Neural cell (in vitro differentiated cells): ENCODE results near the gene DAD1.

Experiments
- EP300 ChIP-seq: fragments of 450-650 bp; conservative IDR thresholded peaks from 2 replicates; pipeline ENCODE4 v1.6.1; 2014; ENCODE audit warnings: antibody characterized with exemption, mild to moderate bottlenecking, moderate library complexity; ENCODE audit not compliant: poor library complexity, severe bottlenecking
- EZH2 ChIP-seq: fragments of 200-600, 300-800 bp; shearing (Covaris generic), sonication (generic); IDR thresholded peaks from 2 replicates; pipeline ENCODE4 v1.6.1; 2014; ENCODE audit warnings: antibody characterized with exemption, low read length, borderline replicate concordance, mild to moderate bottlenecking; ENCODE audit not compliant: insufficient read depth, poor library complexity, severe bottlenecking
- MXI1 ChIP-seq: fragments of 450-650 bp; conservative IDR thresholded peaks from 2 replicates; pipeline ENCODE4 v1.6.1; 2014; ENCODE audit warnings: antibody characterized with exemption, mild to moderate bottlenecking; ENCODE audit not compliant: poor library complexity, severe bottlenecking
- POLR2AphosphoS5 ChIP-seq: IDR thresholded peaks from 2 replicates; pipeline ENCODE4 v1.6.1; 2012
- RAD21 ChIP-seq: fragments of 450-650 bp; conservative IDR thresholded peaks from 2 replicates; pipeline ENCODE4 v1.6.1; 2014; ENCODE audit warnings: antibody characterized with exemption, mild to moderate bottlenecking, moderate library complexity
- SMC3 ChIP-seq: fragments of 450-650 bp; conservative IDR thresholded peaks from 2 replicates; pipeline ENCODE4 v1.6.1; 2014; ENCODE audit warnings: antibody characterized with exemption, mild to moderate bottlenecking, moderate library complexity; ENCODE audit not compliant: poor library complexity
- TAF1 ChIP-seq: IDR thresholded peaks from 2 replicates; pipeline ENCODE4 v1.6.1; 2012; ENCODE audit warnings: low read depth
- TF ChIP-seq, protein P1 (sequence below): fragments of 450-650 bp; IDR thresholded peaks from 2 replicates; pipeline ENCODE4 v1.5.1; 2014; ENCODE audit warnings: antibody characterized with exemption, mild to moderate bottlenecking, moderate library complexity; ENCODE audit not compliant: poor library complexity, severe bottlenecking
- TF ChIP-seq, protein P2 (sequence below): IDR thresholded peaks from 2 replicates; pipeline ENCODE4 v1.6.1; 2012; ENCODE audit warnings: borderline replicate concordance

DNA sequence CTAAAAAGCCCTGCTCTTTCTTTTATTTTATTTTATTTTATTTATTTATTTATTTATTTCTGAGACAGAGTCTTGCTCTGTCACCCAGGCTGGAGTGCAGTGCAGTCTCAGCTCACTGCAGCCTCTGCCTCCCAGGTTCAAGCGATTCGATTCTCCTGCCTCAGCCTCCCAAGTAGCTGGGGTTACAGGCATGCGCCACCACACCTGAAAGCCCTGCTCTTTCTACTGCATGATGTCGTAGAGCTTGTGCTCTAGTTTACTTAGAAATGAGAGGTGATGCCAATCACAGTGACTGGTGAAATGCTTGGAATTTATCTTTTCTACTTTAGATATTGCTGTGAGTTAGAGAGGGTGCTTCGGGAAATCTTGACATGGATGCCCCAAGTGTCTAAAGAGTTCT is 54.5 kb downstream of the DAD1 start:
- TF ChIP-seq EP300: no peak
- TF ChIP-seq, protein P1, sequence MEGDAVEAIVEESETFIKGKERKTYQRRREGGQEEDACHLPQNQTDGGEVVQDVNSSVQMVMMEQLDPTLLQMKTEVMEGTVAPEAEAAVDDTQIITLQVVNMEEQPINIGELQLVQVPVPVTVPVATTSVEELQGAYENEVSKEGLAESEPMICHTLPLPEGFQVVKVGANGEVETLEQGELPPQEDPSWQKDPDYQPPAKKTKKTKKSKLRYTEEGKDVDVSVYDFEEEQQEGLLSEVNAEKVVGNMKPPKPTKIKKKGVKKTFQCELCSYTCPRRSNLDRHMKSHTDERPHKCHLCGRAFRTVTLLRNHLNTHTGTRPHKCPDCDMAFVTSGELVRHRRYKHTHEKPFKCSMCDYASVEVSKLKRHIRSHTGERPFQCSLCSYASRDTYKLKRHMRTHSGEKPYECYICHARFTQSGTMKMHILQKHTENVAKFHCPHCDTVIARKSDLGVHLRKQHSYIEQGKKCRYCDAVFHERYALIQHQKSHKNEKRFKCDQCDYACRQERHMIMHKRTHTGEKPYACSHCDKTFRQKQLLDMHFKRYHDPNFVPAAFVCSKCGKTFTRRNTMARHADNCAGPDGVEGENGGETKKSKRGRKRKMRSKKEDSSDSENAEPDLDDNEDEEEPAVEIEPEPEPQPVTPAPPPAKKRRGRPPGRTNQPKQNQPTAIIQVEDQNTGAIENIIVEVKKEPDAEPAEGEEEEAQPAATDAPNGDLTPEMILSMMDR: no peak
- TF ChIP-seq RAD21: no peak
- no peak for TF ChIP-seq EZH2
- TF ChIP-seq POLR2AphosphoS5: no peak
- TF ChIP-seq SMC3: no peak
- no peak for TF ChIP-seq MXI1
- no peak for TF ChIP-seq TAF1
- TF ChIP-seq, protein P2, sequence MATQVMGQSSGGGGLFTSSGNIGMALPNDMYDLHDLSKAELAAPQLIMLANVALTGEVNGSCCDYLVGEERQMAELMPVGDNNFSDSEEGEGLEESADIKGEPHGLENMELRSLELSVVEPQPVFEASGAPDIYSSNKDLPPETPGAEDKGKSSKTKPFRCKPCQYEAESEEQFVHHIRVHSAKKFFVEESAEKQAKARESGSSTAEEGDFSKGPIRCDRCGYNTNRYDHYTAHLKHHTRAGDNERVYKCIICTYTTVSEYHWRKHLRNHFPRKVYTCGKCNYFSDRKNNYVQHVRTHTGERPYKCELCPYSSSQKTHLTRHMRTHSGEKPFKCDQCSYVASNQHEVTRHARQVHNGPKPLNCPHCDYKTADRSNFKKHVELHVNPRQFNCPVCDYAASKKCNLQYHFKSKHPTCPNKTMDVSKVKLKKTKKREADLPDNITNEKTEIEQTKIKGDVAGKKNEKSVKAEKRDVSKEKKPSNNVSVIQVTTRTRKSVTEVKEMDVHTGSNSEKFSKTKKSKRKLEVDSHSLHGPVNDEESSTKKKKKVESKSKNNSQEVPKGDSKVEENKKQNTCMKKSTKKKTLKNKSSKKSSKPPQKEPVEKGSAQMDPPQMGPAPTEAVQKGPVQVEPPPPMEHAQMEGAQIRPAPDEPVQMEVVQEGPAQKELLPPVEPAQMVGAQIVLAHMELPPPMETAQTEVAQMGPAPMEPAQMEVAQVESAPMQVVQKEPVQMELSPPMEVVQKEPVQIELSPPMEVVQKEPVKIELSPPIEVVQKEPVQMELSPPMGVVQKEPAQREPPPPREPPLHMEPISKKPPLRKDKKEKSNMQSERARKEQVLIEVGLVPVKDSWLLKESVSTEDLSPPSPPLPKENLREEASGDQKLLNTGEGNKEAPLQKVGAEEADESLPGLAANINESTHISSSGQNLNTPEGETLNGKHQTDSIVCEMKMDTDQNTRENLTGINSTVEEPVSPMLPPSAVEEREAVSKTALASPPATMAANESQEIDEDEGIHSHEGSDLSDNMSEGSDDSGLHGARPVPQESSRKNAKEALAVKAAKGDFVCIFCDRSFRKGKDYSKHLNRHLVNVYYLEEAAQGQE: no peak
